NCI-H2029 (cell line): ENCODE measurements around the gene NPIPB9.
"Not testable (repeated sequence)": the region's sequence is repeated elsewhere in the genome, so short reads cannot be mapped to it uniquely, and the experiment has no call there.

ENCODE experiments used
- DNase-seq: peaks from one replicate; lab custom pipeline; 2025; lab: John Stamatoyannopoulos, UW

NPIPB9 gene

GRCh38 chr16:28751487-28751886 lies at the start of gene NPIPB9:
TSS of gene NPIPB9 (plus strand) at chr16:28751787.
- DNase-seq = not testable (repeated sequence)

- not testable (repeated sequence) for DNase-seq
These were observed 47.3 kb upstream of the NPIPB9 start for GRCh38 chr16:28704246-28704645.

- not testable (repeated sequence) for DNase-seq
These were observed 40.1 kb upstream of the NPIPB9 start, which contains the start of gene EIF3C for GRCh38 chr16:28711220-28712083. TSS of gene EIF3C (plus strand) at chr16:28711464. CDS start at chr16:28711687, 223 bp downstream.

GRCh38 chr16:28722852-28723650 lies 28.5 kb upstream of the NPIPB9 start:
- not testable (repeated sequence) for DNase-seq

GRCh38 chr16:28731253-28731652 lies 20.3 kb upstream of the NPIPB9 start:
- not testable (repeated sequence) for DNase-seq

- not testable (repeated sequence) for DNase-seq
These were observed 19.0 kb upstream of the NPIPB9 start for GRCh38 chr16:28732455-28733124.

- DNase-seq = not testable (repeated sequence)
These were observed 11.8 kb upstream of the NPIPB9 start for GRCh38 chr16:28739787-28740186.

- not testable (repeated sequence) for DNase-seq
These were observed 11.0 kb upstream of the NPIPB9 start for GRCh38 chr16:28740631-28741030.

- DNase-seq = not testable (repeated sequence)
These were observed 10.3 kb upstream of the NPIPB9 start for GRCh38 chr16:28741295-28741694.

GRCh38 chr16:28746618-28747350 lies 4.8 kb upstream of the NPIPB9 start:
- DNase-seq = not testable (repeated sequence)

GRCh38 chr16:28749997-28750465 lies 1.6 kb upstream of the NPIPB9 start:
- DNase-seq = not testable (repeated sequence)

- DNase-seq = not testable (repeated sequence)
These were observed 1.0 kb upstream of the NPIPB9 start for GRCh38 chr16:28750469-28751067.

GRCh38 chr16:28781697-28782096 lies 30.1 kb downstream of the NPIPB9 start:
- not testable (repeated sequence) for DNase-seq

GRCh38 chr16:28782357-28782756 lies 30.8 kb downstream of the NPIPB9 start:
- not testable (repeated sequence) for DNase-seq

- DNase-seq = not testable (repeated sequence)
These were observed 50.8 kb downstream of the NPIPB9 start for GRCh38 chr16:28802235-28803019.

GRCh38 chr16:28807445-28808120 lies 56.0 kb downstream of the NPIPB9 start:
- not testable (repeated sequence) for DNase-seq

GRCh38 chr16:28820016-28820415 lies 68.4 kb downstream of the NPIPB9 start:
- DNase-seq = no peak

- not testable (repeated sequence) for DNase-seq
These were observed 69.0 kb downstream of the NPIPB9 start for GRCh38 chr16:28820546-28820945.

- no peak for DNase-seq
These were observed 70.4 kb downstream of the NPIPB9 start for GRCh38 chr16:28821874-28822519.
